Activated CD8-positive, alpha-beta memory T cell treated with anti-CD3 and anti-CD28 coated beads for 36 hours (primary cell): Measurements from ENCODE around the gene PDZD2. TPM values are rescaled to one million over a fixed set of nuclear protein-coding genes. Genes with fewer than 3 reads are reported as not detected.
"Not testable (repeated sequence)": the region's sequence is repeated elsewhere in the genome, so short reads cannot be mapped to it uniquely, and the experiment has no call there.

ENCODE experiments used
- CTCF ChIA-PET: fragments of 350-600 bp; sonication (Branson Sonifier 250); formaldehyde crosslinking; loops from one replicate; lab custom pipeline; 2021; ENCODE audit warnings: antibody characterized with exemption; lab: Charles Lee
- POLR2A ChIA-PET: fragments of 350-600 bp; sonication (Branson Sonifier 250); formaldehyde crosslinking; loops from one replicate; lab custom pipeline; 2021; ENCODE audit warnings: antibody characterized with exemption; lab: Charles Lee
- total RNA-seq, 2 experiments: library from RNA; stranded (reverse); gene quantifications; one replicate each; pipeline ENCODE4 v1.2.3, GENCODE V29; 2021

Gene PDZD2
- total RNA-seq, 2 experiments from 2014 or later, result 0.63 TPM; not detected in 1

DNA sequence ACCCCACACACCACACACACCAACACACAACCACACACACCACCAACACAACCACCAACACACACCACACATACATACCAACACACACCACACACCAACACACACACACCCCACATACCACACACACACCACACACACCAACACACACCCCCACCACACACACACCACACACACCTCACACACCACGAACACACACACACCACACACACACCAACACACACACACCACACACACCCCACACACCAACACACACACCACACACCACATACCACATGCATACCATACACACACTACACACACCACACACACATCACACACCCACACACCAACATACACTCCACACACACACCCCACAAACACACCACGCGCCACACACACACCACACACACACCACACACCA, 363.8 kb downstream of the PDZD2 start:
- POLR2A ChIA-PET, result no interaction called here

DNA sequence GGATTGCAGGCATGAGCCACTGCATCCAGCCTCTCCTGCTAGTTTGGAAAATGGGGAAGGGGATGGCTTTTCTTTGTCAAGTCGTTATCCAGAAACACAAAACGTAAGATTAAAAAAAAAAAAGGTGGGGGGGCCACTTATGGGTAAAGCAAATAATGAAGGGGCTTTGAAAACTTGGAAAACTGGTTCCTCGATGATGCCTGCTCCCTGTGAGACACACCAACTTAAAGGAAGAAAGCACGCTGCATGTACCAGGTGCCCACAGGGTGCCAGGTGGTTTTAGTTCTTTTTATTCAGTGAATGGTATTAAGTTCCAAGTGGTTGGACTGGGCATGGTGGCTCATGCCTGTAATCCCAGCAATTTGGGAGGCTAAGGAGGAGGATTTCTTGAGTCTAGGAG, 365.1 kb downstream of the PDZD2 start:
- ChIA-PET POLR2A (no interaction called here), CTCF (no interaction called here)

More for the DNA sequence above, 363.8 kb downstream of the PDZD2 start:
- CTCF ChIA-PET, result no interaction called here

DNA sequence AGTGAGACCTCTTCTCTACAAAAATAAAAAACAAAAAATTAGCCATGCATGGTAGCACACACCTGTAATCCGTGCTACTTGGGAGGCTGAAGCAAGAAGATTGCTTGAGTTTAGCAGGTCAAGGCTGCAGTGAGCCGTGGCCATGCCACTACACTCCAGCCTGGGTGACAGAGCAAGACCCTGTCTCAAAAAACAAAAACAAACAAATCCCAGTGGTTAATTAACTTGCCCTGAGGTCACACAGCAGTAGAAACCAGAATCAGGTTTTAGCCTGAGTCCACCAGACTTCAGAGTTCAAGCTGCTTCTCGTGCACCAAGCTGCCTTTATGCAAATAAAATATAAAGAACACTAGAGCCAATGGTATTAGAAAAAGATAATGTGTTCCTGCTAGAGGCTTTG, 365.5 kb downstream of the PDZD2 start:
- CTCF ChIA-PET, result no interaction called here
- POLR2A ChIA-PET, result no interaction called here

DNA sequence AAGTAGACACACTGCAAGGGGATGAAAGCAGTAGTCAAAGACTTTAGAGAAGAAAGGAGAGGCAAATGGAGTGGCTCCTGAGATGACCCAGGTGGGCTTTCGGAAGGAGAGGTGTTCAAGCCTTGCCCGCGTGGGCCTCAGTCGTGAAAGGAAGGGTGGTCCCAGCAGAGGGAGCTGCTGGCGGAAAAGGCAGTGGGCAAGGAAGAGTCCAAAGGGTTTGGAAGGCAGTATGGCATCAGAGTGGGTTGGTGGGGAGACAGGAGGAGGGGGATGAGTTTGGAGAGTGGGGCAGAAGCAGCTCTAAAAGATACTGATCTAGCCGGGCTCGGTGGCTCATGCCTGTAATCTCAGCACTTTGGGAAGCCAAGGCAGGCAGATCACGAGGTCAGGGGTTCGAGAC, 369.8 kb downstream of the PDZD2 start:
- POLR2A ChIA-PET, result no interaction called here
- CTCF ChIA-PET, result no interaction called here

DNA sequence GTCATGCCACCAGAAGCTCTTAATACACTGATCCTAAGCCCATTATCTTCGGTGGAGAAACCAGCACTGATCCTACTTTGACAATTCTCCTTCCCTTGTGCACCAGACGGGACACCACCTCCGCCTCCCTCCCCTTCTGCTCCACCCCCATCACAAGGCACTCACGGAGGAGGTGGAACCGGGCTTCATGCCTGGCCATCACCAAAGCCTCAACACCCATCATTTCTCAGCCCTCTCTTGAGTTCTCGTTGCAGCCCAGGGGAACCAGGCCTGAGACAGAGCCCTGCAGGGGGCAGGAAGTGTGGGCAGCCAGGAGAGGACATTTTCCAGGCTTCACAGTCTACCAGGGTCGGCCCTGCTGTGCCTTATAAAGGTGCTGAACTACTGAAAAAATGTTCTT, 374.7 kb downstream of the PDZD2 start:
- ChIA-PET POLR2A (no interaction called here), CTCF (no interaction called here)

DNA sequence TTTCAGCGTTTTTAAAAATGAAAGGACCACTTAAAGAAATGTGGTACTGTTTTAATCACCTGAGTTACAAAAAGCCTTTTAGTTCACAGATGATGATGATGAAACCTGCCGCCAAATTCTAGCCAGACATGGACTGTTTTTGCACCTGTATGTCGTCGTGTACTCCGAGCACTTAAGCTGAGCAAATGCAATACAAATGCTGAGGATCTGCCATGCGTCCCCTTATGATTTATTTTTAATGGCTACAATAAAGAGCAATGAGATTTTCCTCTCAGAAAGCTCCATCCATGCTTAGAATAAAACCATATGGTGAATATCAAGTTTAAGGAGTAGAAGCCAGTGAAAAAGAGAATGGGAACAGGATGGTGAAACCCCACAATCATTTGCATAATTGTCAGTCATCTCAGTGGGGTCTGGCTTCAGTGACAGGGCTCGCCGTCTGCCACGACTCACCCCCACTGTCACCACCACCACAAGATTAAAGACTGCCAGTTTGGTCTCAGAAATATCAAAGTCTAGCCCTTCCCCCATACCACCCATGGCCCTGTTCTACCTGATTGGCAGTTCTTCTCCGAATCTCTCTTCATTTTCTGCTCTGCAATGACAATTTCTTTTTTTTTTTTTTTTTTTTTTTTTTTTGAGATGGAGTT, 375.3 kb downstream of the PDZD2 start:
- ChIA-PET CTCF (no interaction called here), POLR2A (no interaction called here)

DNA sequence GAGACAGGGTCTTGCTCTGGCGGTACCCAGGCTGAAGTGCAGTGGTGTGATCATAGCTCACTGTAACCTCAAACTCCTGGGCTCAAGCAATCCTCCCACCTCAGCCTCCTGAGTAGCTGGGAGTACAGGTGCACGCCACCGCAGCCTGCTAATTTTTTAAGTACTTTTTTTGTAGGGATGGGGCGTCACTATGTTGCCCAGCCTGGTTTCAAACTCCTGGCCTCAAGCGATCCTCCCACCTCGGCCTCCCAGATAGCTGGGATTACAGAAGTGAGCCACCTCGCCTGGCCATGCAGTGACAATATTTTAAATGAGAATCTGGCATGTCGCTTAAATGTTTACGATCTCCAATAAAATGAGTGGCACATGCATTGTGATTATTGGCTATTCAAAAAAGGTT, 376.3 kb downstream of the PDZD2 start:
- POLR2A ChIA-PET, CTCF ChIA-PET: not testable (repeated sequence)

DNA sequence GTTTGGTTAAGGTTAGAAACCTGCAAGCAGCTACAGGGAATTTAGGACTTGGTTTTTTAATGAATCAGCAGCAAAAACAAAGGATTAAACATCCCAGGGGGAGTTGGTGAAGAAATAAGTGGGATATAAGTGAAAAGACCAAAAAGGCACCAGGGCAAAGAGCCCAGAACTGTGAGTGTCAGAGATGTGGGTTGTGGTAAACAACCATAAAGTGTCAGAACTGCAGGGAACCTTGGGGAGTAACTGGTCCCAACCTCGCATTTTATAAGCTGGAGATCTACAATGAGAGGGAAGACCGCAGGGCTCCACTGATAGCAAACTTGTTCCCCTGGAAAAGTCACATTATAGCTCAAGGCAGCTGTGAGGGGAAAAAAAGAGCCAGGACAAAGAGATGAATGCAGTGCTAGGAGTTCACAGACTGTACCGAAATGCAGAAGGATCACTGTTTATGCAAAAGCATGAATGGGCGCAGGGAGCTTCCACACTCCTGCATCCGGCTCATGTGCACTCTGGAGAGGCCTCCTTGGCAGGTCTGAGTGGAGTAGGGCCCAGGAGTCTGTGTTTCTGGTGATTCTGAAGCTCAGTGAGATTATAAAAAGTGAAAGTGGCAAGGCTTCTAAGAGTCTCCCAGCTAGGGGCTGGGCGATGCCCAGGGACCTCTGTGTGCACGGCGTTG, 378.9 kb downstream of the PDZD2 start:
- CTCF ChIA-PET, result interaction anchor here (0.8 to 1.2 kb wide), 2 partner anchors 11 to 75 kb away, joined by 3 to 7 read pairs; no protein-coding TSS in a partner anchor
- POLR2A ChIA-PET, result interaction anchor here (0.6 kb wide), 1 partner anchor 556 kb away, joined by 3 read pairs; no protein-coding TSS in a partner anchor

DNA sequence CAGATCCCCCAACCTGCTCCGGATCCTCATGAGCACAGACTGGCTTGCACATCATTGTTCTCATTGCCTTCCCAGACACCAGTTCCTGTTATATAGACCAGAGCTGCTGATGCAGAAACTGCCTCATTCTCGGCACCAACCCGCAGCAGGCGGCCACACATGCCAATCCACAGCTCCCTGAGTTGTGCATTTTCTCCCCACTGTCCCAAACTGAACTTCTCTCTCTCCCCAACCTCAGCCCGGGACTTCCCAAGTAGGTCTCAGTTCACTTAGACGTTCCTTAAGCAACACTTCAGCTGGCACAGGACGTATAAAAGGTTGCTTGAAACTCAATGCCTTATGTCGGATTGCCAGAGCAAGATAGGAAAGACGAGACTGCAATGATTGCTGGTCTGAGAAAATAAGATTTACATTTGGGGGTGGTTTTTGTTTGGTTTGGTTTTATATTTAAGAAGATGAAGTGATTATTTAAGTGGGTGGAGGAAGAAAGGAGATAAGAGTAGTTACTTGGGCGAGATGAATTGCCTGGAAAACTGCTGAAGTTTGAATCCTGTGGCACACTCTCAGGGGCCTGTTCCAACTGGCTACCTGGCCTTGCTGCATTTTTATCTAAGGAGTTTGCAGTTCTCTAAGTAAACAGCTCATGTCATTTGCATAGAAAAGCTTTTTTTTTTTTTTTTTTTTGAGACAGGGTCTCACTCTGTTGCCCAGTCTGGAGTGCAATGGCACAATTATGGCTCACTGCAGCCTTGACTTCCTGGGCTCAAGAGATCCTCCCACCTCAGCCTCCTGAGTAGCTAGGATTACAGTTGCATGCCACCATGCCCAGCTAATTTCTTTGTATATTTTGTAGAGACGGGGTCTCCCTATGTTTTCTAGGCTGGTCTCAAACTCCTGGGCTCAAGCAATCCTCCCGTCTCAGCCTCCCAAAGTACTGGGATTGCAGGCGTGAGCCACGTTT, 379.8 kb downstream of the PDZD2 start:
- POLR2A ChIA-PET, result no interaction called here
- CTCF ChIA-PET, result interaction anchor here (1.2 kb wide), 1 partner anchor 75 kb away, joined by 7 read pairs; no protein-coding TSS in a partner anchor

DNA sequence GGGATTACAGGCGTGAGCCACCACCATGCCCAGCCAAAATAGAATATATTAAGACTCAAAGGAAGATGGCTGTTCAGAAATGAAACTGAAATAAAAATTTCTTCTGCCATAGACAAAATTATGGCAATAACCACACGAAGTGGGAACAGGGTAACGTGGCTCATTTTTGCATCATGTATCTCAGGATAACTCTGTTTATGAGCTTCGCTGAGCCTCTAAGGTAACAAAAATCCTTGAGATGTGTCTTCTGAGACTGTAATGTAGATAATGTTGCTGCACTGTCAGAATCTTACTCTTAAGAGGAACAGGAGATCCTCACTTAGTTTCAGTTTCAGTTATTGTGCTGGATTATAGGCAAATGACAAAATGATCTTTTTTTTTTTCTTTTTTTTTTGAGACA, 381.3 kb downstream of the PDZD2 start:
- CTCF ChIA-PET, result no interaction called here
- POLR2A ChIA-PET, result no interaction called here

DNA sequence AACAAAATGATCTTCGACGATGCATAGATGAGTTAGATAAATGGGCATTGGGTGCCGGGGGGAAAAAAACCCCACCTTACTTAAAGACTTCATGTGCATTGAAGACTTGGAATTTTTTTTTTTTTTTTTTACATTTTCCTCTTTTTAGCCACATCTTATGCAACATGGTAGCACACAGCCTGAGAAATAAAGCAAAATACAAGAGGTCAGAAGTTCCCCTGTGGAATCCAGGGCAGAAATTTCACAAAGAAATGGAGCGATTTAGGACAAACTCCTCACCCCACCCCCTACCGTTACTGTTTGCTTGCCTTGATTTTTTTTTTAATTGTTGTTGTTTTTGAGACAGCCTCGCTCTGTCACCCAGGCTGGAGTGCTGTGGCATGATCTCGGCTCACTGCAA, 382.0 kb downstream of the PDZD2 start:
- ChIA-PET CTCF (no interaction called here), POLR2A (no interaction called here)

DNA sequence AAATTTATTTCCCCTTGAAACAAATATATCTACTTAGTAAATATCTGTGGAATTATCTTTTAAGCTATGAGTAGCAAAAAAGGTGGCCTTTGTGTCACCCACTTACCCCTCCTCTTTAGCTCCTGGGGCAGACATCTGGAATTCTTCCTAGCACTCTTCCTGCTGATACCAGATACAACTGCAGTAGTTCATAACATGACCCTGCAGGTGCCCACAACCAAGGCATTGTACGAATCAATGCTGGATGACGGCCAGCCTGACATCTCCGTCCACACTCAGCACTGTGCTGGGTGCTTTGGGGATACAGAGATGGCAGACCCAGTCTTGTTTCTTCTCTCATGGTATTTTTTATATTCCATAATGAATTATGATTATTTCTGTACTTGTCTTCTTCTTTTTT, 382.8 kb downstream of the PDZD2 start:
- CTCF ChIA-PET, result no interaction called here
- POLR2A ChIA-PET, result no interaction called here

DNA sequence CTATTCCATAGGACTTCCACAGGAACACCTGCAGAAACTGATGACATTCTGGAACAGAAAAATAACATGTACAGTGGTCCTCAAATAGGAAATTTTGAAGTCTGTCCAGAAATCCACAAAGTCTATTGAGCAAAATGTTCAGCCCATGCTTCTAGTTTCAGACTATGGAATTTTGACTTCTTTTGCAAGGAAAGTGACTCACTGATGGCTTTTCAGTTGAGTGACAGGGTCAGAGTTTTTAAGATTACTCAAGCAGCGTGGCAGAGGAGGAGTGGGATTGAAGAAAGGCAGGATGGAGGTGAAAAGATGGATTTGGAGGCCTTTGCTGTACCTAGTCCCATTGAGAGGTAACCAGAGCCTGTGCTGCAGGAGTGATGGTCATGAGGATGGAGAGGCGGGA, 383.7 kb downstream of the PDZD2 start:
- CTCF ChIA-PET, result no interaction called here
- POLR2A ChIA-PET, result no interaction called here

DNA sequence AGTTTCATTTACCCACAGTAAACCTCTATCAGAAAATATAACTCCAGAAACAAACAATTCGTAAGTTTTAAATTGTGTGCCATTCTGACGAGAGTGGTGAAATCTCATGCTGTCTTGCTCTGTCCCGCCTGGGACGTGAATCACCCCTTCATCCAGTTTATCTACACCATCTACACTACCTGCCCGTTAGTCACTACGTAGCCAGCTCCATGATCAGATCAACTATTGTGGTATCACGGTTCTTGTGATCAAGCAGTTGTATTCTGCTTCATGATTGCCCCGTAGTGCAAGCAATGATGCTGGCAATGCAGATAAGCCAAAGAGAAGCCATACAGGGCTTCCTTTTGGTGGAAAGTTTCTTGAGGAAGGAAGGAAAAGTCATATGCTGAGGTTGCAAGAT, 384.9 kb downstream of the PDZD2 start:
- CTCF ChIA-PET, result no interaction called here
- POLR2A ChIA-PET, result no interaction called here

DNA sequence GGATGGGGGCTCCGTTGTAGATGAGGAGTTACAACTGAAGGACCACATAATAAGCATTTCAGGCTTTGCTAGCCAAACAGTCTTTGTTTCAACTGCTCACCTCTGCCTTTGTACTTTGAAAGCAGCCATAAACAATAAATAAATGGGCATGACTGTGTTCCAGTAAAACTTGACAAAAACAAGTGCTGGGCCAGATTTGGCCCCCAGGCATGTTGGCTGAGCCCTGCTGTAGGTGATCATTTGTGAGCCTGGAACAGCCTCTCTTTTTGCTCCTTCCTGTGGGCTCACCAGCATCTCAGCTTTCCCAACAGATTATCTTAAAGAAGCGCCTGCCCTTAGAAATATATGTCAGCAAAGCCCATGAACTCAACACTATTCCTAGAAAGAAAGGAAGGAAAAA, 385.8 kb downstream of the PDZD2 start:
- ChIA-PET CTCF (no interaction called here), POLR2A (no interaction called here)

DNA sequence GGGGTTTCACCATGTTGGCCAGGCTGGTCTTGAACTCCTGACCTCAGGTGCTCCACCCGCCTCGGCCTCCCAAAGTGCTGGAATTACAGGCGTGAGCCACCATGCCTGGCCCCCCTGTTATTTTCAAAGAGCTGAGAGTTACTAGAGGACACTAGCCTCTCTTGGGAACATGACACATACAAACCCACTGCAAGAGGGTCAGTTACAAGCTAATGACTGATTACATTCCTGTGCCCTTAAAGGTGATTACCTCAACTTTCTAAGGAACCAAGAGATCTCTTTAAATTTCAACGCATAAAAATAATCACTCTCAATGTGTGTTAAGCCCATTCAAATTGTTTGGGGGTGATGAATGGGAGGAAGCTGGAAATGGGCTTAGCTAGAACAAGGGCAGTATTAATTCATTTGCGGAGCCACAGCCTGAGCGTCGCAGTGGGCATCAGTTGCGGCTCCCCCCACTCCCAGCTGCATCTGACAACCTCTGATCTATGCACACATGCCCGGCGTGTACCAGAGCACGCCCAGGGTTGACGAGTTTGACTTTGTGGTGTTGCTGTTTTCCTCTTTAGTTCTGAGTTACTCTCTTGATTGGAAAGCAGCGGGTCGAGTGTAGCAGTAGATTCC, 388.3 kb downstream of the PDZD2 start:
- POLR2A ChIA-PET, result no interaction called here
- CTCF ChIA-PET, result no interaction called here

DNA sequence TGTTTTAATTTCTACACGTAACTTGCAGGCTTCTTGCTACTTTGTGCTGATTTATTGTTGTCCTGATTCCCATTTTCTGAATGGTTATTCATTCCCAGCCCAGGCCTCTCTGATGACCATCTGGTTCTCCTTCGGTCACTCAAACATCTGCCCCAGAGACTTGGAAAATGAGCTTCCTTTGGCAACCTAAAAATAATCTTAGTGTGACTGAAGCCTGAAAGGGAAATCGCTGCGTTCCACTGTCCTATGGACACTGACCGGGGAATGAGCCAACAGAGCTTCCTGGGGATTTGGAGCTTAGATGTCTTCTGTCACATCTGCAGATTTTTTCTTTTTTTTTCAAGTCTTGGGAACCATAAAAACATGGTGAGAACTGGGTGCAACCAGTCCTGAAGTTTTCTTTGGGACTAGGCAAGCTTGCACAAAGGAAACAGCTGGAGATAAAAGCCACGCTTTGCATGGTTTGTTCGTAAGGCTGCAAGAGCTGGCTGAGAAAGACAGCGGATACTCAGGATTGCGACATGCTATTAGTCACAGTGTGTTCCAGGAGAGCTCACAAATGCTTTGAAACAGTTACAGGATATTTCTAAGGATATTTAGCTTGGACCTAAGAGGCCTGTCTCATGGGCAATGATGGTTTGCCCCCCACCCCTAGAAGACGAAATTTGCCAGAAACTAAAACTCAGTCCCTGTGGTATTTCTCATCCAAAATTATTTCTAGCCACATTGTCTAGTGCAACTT, 389.0 kb downstream of the PDZD2 start:
- CTCF ChIA-PET, result no interaction called here
- POLR2A ChIA-PET, result no interaction called here

DNA sequence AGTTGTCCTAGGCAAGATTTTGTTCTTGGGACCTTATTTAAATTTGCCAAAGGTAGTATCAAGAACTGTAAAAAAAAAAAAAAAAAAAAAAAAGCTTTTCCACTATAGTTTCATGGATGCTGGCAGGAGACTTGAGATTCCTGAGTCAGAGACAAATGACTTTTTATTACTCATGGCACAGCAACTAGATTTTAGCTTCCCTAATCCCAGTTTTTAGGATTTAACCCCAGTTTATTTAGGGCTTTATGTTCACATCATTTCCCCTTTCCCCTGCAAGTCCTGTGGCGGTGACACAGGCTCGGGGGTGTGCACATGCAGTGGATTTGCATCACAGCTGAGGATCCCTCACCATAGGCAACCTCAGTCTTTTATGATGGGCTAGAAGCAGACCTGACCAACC, 390.3 kb downstream of the PDZD2 start:
- ChIA-PET CTCF (no interaction called here), POLR2A (no interaction called here)

DNA sequence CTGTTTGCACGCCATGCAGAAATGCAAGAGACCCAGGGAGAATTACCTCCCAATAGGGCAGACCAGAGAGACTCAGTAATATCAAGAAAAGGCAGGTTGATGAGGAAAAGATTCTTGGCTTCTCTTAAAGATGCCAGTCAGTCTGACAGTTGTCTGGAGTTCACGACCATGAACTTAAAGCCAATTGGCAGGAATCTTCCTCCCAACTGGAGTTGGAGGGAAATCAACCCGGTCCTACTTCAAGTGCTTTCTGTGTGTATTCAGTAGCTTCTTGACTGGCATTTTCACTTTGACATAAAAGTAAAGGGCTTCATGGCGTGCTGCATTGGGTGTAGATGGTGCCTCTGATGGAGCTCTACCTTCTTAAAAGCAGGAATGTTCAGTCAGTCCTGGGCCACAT, 390.9 kb downstream of the PDZD2 start:
- CTCF ChIA-PET, result no interaction called here
- POLR2A ChIA-PET, result no interaction called here
